Neural progenitor cell (in vitro differentiated cells): Measurements from ENCODE around the gene SPSB1. TPM values are rescaled to one million over a fixed set of nuclear protein-coding genes. Genes with fewer than 3 reads are reported as not detected.
A peak's percentile ranks its signal among the peaks of the same experiment; 100 is the strongest.

ENCODE experiments used
- DNase-seq: peaks from one replicate; pipeline ENCODE4 v3.0.0-alpha.2; 2016; ENCODE audit warnings: low spot score
- H2AFZ ChIP-seq: fragments of 200-600 bp; sonication (generic); replicated peaks from 2 replicates; pipeline ENCODE4 v1.6.1; 2016; ENCODE audit warnings: antibody characterized with exemption
- H3F3A ChIP-seq: fragments of 200-600 bp; sonication (generic); 2 replicates; pipeline ENCODE4 v1.6.1; 2016; ENCODE audit warnings: antibody characterized with exemption, low read depth
- H3K27ac ChIP-seq: fragments of 200-600 bp; sonication (generic); 2 replicates; pipeline ENCODE4 v1.5.1; 2016; ENCODE audit warnings: mild to moderate bottlenecking
- H3K27me3 ChIP-seq: fragments of 200-600 bp; sonication (generic); 2 replicates; pipeline ENCODE4 v1.6.1; 2016; ENCODE audit warnings: mild to moderate bottlenecking, moderate library complexity
- H3K36me3 ChIP-seq: fragments of 200-600 bp; sonication (generic); 2 replicates; pipeline ENCODE4 v1.5.1; 2016
- H3K4me1 ChIP-seq: fragments of 200-600 bp; sonication (generic); 2 replicates; pipeline ENCODE4 v1.6.1; 2016; ENCODE audit warnings: mixed run types
- H3K4me2 ChIP-seq: fragments of 200-600 bp; sonication (generic); 2 replicates; pipeline ENCODE4 v1.6.1; 2016
- H3K4me3 ChIP-seq: fragments of 200-600 bp; sonication (generic); 2 replicates; pipeline ENCODE4 v1.5.1; 2016
- H3K79me2 ChIP-seq: fragments of 200-600 bp; sonication (generic); 2 replicates; pipeline ENCODE4 v1.6.1; 2016; ENCODE audit warnings: low read depth
- H3K9ac ChIP-seq: fragments of 200-600 bp; sonication (generic); 2 replicates; pipeline ENCODE4 v1.6.1; 2016
- H3K9me3 ChIP-seq: fragments of 200-600 bp; sonication (generic); 2 replicates; pipeline ENCODE4 v1.5.1; 2016; ENCODE audit warnings: low read depth
- H4K20me1 ChIP-seq: fragments of 200-600 bp; sonication (generic); 2 replicates; pipeline ENCODE4 v1.6.1; 2016; ENCODE audit warnings: low read depth
- H3K27ac Mint-ChIP-seq: 3 replicates; pipeline ENCODE4 v1.8.0; 2021; ENCODE audit warnings: mixed read lengths
- H3K27me3 Mint-ChIP-seq: 2 replicates; pipeline ENCODE4 v1.8.0; 2022; ENCODE audit warnings: low read depth, mild to moderate bottlenecking, inconsistent platforms, moderate library complexity, mixed read lengths; ENCODE audit not compliant: insufficient read depth
- H3K36me3 Mint-ChIP-seq: 3 replicates; pipeline ENCODE4 v1.8.0; 2021; ENCODE audit warnings: mixed read lengths
- H3K4me1 Mint-ChIP-seq: 3 replicates; pipeline ENCODE4 v1.8.0; 2021; ENCODE audit warnings: mixed read lengths
- H3K4me3 Mint-ChIP-seq: 3 replicates; pipeline ENCODE4 v1.8.0; 2021; ENCODE audit warnings: mild to moderate bottlenecking, moderate library complexity, mixed read lengths
- H3K9me3 Mint-ChIP-seq: 3 replicates; pipeline ENCODE4 v1.8.0; 2020; ENCODE audit warnings: mixed read lengths
- CTCF ChIP-seq: fragments of 200-600 bp; sonication (generic); IDR thresholded peaks from 2 replicates; pipeline ENCODE4 v1.5.1; 2017; ENCODE audit warnings: antibody characterized with exemption, mild to moderate bottlenecking
- EZH2 ChIP-seq: fragments of 200-600 bp; sonication (generic); IDR thresholded peaks from 2 replicates; pipeline ENCODE4 v1.6.1; 2017; ENCODE audit warnings: antibody characterized with exemption, mild to moderate bottlenecking, moderate library complexity
- EZH2phosphoT487 ChIP-seq: fragments of 200-600 bp; sonication (generic); IDR thresholded peaks from 2 replicates; pipeline ENCODE4 v1.6.1; 2017; ENCODE audit warnings: antibody characterized with exemption
- total RNA-seq: library from RNA; depleted of rRNA; stranded (reverse); fragments of >200 nt; gene quantifications from 2 replicates; pipeline ENCODE4 v1.2.3, GENCODE V29; 2015; ENCODE audit warnings: low replicate concordance

The SPSB1 gene
- total RNA-seq, 1 donor from 2014 or later = 2.8 TPM

GRCh38 chr1:9316080-9316444 is 23.4 kb downstream of the SPSB1 start:
- Mint-ChIP-seq H3K4me1 (peaks cover 61% of the 10 kb centered on the region), H3K36me3 (no peaks in the 10 kb centered on the region), H3K9me3 (no peaks in the 10 kb centered on the region), H3K27ac (no peak overlapping the region), H3K4me3 (no peak overlapping the region), H3K27me3 (peaks cover 8% of the 10 kb centered on the region)
- DNase-seq = no peak
- no peak overlapping the region for H3K9ac ChIP-seq
- H3K4me1 ChIP-seq = peaks cover 19% of the 10 kb centered on the region
- no peak overlapping the region for H3K4me2 ChIP-seq
- no peaks in the 10 kb centered on the region for H3K9me3 ChIP-seq
- H3K27me3 ChIP-seq = no peaks in the 10 kb centered on the region
- H3K79me2 ChIP-seq = no peaks in the 10 kb centered on the region
- H3K36me3 ChIP-seq = no peaks in the 10 kb centered on the region
- no peak overlapping the region for H2AFZ ChIP-seq
- TF ChIP-seq EZH2phosphoT487 (no peak), EZH2 (no peak), CTCF (no peak)
- no peak overlapping the region for H3K27ac ChIP-seq
- H3K4me3 ChIP-seq = no peak overlapping the region
- H3F3A ChIP-seq = peaks cover 9% of the 10 kb centered on the region
- H4K20me1 ChIP-seq = peaks cover 9% of the 10 kb centered on the region

GRCh38 chr1:9316512-9316911 is 23.8 kb downstream of the SPSB1 start:
- Histone ChIP-seq H3K4me2 (no peak overlapping the region), H3K9me3 (no peaks in the 10 kb centered on the region), H2AFZ (no peak overlapping the region), H3K27ac (no peak overlapping the region), H3F3A (peaks cover 9% of the 10 kb centered on the region), H3K36me3 (no peaks in the 10 kb centered on the region), H4K20me1 (peaks cover 13% of the 10 kb centered on the region), H3K9ac (no peak overlapping the region), H3K4me3 (no peak overlapping the region), H3K79me2 (no peaks in the 10 kb centered on the region), H3K4me1 (peaks cover 23% of the 10 kb centered on the region), H3K27me3 (no peaks in the 10 kb centered on the region)
- Mint-ChIP-seq H3K4me3 (no peak overlapping the region), H3K27ac (no peak overlapping the region), H3K9me3 (no peaks in the 10 kb centered on the region), H3K27me3 (peaks cover 9% of the 10 kb centered on the region), H3K36me3 (no peaks in the 10 kb centered on the region), H3K4me1 (peaks cover 62% of the 10 kb centered on the region)
- no peak for DNase-seq
- TF ChIP-seq EZH2 (no peak), CTCF (no peak), EZH2phosphoT487 (no peak)

GRCh38 chr1:9317072-9317471 is 24.4 kb downstream of the SPSB1 start:
- Histone ChIP-seq H3K4me3 (no peak overlapping the region), H3K4me1 (peaks cover 23% of the 10 kb centered on the region), H3K9ac (no peak overlapping the region), H4K20me1 (peaks cover 19% of the 10 kb centered on the region), H3K36me3 (no peaks in the 10 kb centered on the region), H3K4me2 (no peak overlapping the region), H3F3A (peaks cover 9% of the 10 kb centered on the region), H3K27me3 (no peaks in the 10 kb centered on the region), H3K79me2 (no peaks in the 10 kb centered on the region), H2AFZ (no peak overlapping the region), H3K27ac (no peak overlapping the region), H3K9me3 (no peaks in the 10 kb centered on the region)
- DNase-seq = no peak
- no peak overlapping the region for H3K4me3 Mint-ChIP-seq
- H3K27me3 Mint-ChIP-seq = peaks cover 9% of the 10 kb centered on the region
- no peaks in the 10 kb centered on the region for H3K36me3 Mint-ChIP-seq
- no peaks in the 10 kb centered on the region for H3K9me3 Mint-ChIP-seq
- H3K27ac Mint-ChIP-seq = peak overlapping the region; percentile 61
- no peak for TF ChIP-seq CTCF
- no peak for TF ChIP-seq EZH2phosphoT487
- TF ChIP-seq EZH2 = no peak
- peaks cover 63% of the 10 kb centered on the region for H3K4me1 Mint-ChIP-seq
